Measurements from ENCODE around the gene HMCES.

HMCES gene

GRCh38 chr3:129320261-129320660, 41.6 kb downstream of the HMCES start:
- H3K4me1 ChIP-seq (ENCODE audit: low read length), result peaks cover 4% of the 10 kb centered on the region; the same call in 1 of the 2 replicates
- TF ChIP-seq EZH2phosphoT487 (IDR thresholded peaks at IDR 0.05; ENCODE audit: low read depth) (no peak), CTCF (IDR thresholded peaks at IDR 0.05; ENCODE audit: low read depth, low read length) (no peak)
- H3K27me3 ChIP-seq (ENCODE audit: low read depth, low read length), result peaks cover 39% of the 10 kb centered on the region
- H3K27ac ChIP-seq (ENCODE audit: low read length), result no peak overlapping the region
- no peaks in the 10 kb centered on the region for H3K9me3 ChIP-seq (ENCODE audit: insufficient read depth, low read length)
- no peak overlapping the region for H3K4me3 ChIP-seq (ENCODE audit: low read length)
- H3K36me3 ChIP-seq (replicated peaks; ENCODE audit: low read depth, low read length), result no peaks in the 10 kb centered on the region
- no peak overlapping the region for H3K9ac ChIP-seq (ENCODE audit: low read length)
- H3K79me2 ChIP-seq (ENCODE audit: low read length), result no peaks in the 10 kb centered on the region
- H2AFZ ChIP-seq (ENCODE audit: low read depth, low read length), result no peak overlapping the region
- no peak overlapping the region for H3K4me2 ChIP-seq (ENCODE audit: low read length)
- H4K20me1 ChIP-seq (ENCODE audit: insufficient read depth, low read length), result no peaks in the 10 kb centered on the region

GRCh38 chr3:129320825-129321487, 42.3 kb downstream of the HMCES start:
- no peak overlapping the region for H3K4me3 ChIP-seq (ENCODE audit: low read length)
- H3K4me1 ChIP-seq (ENCODE audit: low read length), result peaks cover 4% of the 10 kb centered on the region; the same call in 1 of the 2 replicates
- no peak overlapping the region for H3K9ac ChIP-seq (ENCODE audit: low read length)
- H3K27me3 ChIP-seq (ENCODE audit: low read depth, low read length), result peaks cover 39% of the 10 kb centered on the region
- no peak overlapping the region for H2AFZ ChIP-seq (ENCODE audit: low read depth, low read length)
- H3K9me3 ChIP-seq (ENCODE audit: insufficient read depth, low read length), result no peaks in the 10 kb centered on the region
- no peak overlapping the region for H3K27ac ChIP-seq (ENCODE audit: low read length)
- no peak overlapping the region for H3K4me2 ChIP-seq (ENCODE audit: low read length)
- TF ChIP-seq EZH2phosphoT487 (IDR thresholded peaks at IDR 0.05; ENCODE audit: low read depth) (no peak), CTCF (IDR thresholded peaks at IDR 0.05; ENCODE audit: low read depth, low read length) (no peak)
- H3K36me3 ChIP-seq (replicated peaks; ENCODE audit: low read depth, low read length), result no peaks in the 10 kb centered on the region
- no peaks in the 10 kb centered on the region for H3K79me2 ChIP-seq (ENCODE audit: low read length)
- no peaks in the 10 kb centered on the region for H4K20me1 ChIP-seq (ENCODE audit: insufficient read depth, low read length)

- no peaks in the 10 kb centered on the region for H3K79me2 ChIP-seq (ENCODE audit: low read length)
- no peaks in the 10 kb centered on the region for H4K20me1 ChIP-seq (ENCODE audit: insufficient read depth, low read length)
- peaks cover 4% of the 10 kb centered on the region; the same call in 1 of the 2 replicates for H3K4me1 ChIP-seq (ENCODE audit: low read length)
- H3K27me3 ChIP-seq (ENCODE audit: low read depth, low read length), result peaks cover 39% of the 10 kb centered on the region
- no peak overlapping the region for H3K27ac ChIP-seq (ENCODE audit: low read length)
- no peaks in the 10 kb centered on the region for H3K36me3 ChIP-seq (replicated peaks; ENCODE audit: low read depth, low read length)
- H3K9me3 ChIP-seq (ENCODE audit: insufficient read depth, low read length), result no peaks in the 10 kb centered on the region
- no peak overlapping the region for H3K4me2 ChIP-seq (ENCODE audit: low read length)
- no peak overlapping the region for H3K9ac ChIP-seq (ENCODE audit: low read length)
- no peak for TF ChIP-seq EZH2phosphoT487 (IDR thresholded peaks at IDR 0.05; ENCODE audit: low read depth)
- no peak for TF ChIP-seq CTCF (IDR thresholded peaks at IDR 0.05; ENCODE audit: low read depth, low read length)
- H3K4me3 ChIP-seq (ENCODE audit: low read length), result no peak overlapping the region
- H2AFZ ChIP-seq (ENCODE audit: low read depth, low read length), result no peak overlapping the region
Measured at GRCh38 chr3:129321887-129322286, 43.2 kb downstream of the HMCES start.

- Histone ChIP-seq H3K9ac (ENCODE audit: low read length) (no peak overlapping the region), H3K4me1 (ENCODE audit: low read length) (peaks cover 4% of the 10 kb centered on the region; the same call in 1 of the 2 replicates), H3K4me3 (ENCODE audit: low read length) (no peak overlapping the region), H3K79me2 (ENCODE audit: low read length) (no peaks in the 10 kb centered on the region), H2AFZ (ENCODE audit: low read depth, low read length) (no peak overlapping the region), H3K4me2 (ENCODE audit: low read length) (0 out of 2 replicates have a peak overlapping the region, but pooled peaks have one; percentile 3), H3K36me3 (replicated peaks; ENCODE audit: low read depth, low read length) (no peaks in the 10 kb centered on the region), H3K27me3 (ENCODE audit: low read depth, low read length) (peaks cover 25% of the 10 kb centered on the region), H3K9me3 (ENCODE audit: insufficient read depth, low read length) (no peaks in the 10 kb centered on the region), H3K27ac (ENCODE audit: low read length) (no peak overlapping the region), H4K20me1 (ENCODE audit: insufficient read depth, low read length) (no peaks in the 10 kb centered on the region)
- TF ChIP-seq CTCF (IDR thresholded peaks at IDR 0.05; ENCODE audit: low read depth, low read length) (peak; percentile 40), EZH2phosphoT487 (IDR thresholded peaks at IDR 0.05; ENCODE audit: low read depth) (no peak)
Measured at GRCh38 chr3:129323651-129324294, 45.1 kb downstream of the HMCES start.
